Measurements from ENCODE around the gene VCPKMT.

The VCPKMT gene

DNA sequence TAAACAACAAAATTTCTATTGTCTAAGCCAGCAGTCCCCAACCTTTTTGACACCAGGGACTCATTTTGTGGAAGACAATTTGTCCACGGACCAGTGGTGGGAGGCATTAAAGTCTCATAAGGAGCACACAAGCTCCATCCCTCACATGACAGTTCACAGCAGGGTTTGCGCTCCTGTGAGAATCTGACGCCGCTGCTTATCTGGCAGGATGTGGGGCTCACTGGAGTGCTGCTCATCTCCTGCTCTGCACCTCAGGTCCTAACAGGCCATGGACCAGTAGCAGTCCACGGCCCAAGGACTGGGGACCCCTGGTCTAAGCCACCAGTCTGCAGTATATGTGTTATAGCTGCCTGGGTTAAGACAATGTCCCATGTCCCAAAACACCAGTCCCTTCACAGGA lies 27.2 kb downstream of the VCPKMT start:
- Histone ChIP-seq H3K9me3 (ENCODE audit: low read depth, low read length) (no peaks in the 10 kb centered on the region), H3K9ac (ENCODE audit: insufficient read length) (no peak overlapping the region), H3K36me3 (ENCODE audit: insufficient read depth, low read length) (no peaks in the 10 kb centered on the region), H3K27ac (no peak overlapping the region), H3K4me3 (no peak overlapping the region)
- DNase-seq (ENCODE audit: low read depth, low spot score): no peak
- TF ChIP-seq POLR2AphosphoS5 (IDR thresholded peaks at IDR 0.05; ENCODE audit: borderline replicate concordance, low read depth, low read length): no peak
- no peak for TF ChIP-seq EZH2 (IDR thresholded peaks at IDR 0.05)
- no peak for TF ChIP-seq FOXP2 (optimal IDR thresholded peaks at IDR 0.05; ENCODE audit: control extremely low read depth, extremely low read length, insufficient read depth)

DNA sequence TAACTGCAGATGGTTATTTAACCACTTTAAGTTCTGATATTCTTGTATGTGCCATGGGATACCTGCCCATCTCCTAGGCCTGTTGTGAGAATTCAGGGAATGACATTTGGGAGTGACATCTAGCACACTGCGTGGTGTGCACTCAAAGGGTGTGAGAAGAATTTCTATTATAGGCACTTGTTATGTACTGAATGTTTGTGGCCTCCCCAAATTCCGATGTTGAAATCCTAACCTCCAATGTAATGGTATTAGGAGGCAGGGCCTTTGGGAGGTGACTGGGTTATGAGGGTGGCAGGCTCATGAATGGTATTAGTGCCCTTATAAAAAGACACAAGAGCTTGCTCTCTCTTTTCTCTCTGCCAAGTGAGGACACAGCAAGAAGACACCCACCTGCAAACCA lies 27.6 kb downstream of the VCPKMT start:
- Histone ChIP-seq H3K4me3 (no peak overlapping the region), H3K27ac (no peak overlapping the region), H3K9me3 (ENCODE audit: low read depth, low read length) (no peaks in the 10 kb centered on the region), H3K36me3 (ENCODE audit: insufficient read depth, low read length) (no peaks in the 10 kb centered on the region), H3K9ac (ENCODE audit: insufficient read length) (no peak overlapping the region)
- DNase-seq (ENCODE audit: low read depth, low spot score): no peak
- TF ChIP-seq FOXP2 (optimal IDR thresholded peaks at IDR 0.05; ENCODE audit: control extremely low read depth, extremely low read length, insufficient read depth) (no peak), POLR2AphosphoS5 (IDR thresholded peaks at IDR 0.05; ENCODE audit: borderline replicate concordance, low read depth, low read length) (no peak), EZH2 (IDR thresholded peaks at IDR 0.05) (no peak)

DNA sequence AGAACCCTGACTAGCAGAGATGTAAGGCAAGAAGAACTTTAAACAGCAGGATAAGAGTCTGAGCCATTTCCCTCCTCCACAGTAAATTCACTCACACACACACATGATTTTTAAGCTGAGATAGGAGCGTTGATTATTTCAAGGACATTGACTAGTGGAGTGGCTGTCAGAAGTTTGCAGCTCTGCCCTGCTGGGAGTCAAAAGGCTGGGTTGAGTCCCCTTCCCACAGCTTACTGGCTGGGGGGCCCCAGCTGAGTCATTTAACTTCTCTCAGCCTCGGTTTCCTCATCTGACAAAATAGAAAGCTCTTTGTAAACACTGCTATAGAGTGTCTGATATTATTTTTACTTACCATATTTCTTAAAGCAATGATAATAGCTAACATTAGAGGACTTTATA lies 28.3 kb downstream of the VCPKMT start:
- no peaks in the 10 kb centered on the region for H3K36me3 ChIP-seq (ENCODE audit: insufficient read depth, low read length)
- no peak overlapping the region for H3K27ac ChIP-seq
- H3K9me3 ChIP-seq (ENCODE audit: low read depth, low read length): no peaks in the 10 kb centered on the region
- no peak overlapping the region for H3K9ac ChIP-seq (ENCODE audit: insufficient read length)
- H3K4me3 ChIP-seq: no peak overlapping the region
- TF ChIP-seq FOXP2 (optimal IDR thresholded peaks at IDR 0.05; ENCODE audit: control extremely low read depth, extremely low read length, insufficient read depth) (no peak), POLR2AphosphoS5 (IDR thresholded peaks at IDR 0.05; ENCODE audit: borderline replicate concordance, low read depth, low read length) (no peak), EZH2 (IDR thresholded peaks at IDR 0.05) (no peak)
- no peak for DNase-seq (ENCODE audit: low read depth, low spot score)

DNA sequence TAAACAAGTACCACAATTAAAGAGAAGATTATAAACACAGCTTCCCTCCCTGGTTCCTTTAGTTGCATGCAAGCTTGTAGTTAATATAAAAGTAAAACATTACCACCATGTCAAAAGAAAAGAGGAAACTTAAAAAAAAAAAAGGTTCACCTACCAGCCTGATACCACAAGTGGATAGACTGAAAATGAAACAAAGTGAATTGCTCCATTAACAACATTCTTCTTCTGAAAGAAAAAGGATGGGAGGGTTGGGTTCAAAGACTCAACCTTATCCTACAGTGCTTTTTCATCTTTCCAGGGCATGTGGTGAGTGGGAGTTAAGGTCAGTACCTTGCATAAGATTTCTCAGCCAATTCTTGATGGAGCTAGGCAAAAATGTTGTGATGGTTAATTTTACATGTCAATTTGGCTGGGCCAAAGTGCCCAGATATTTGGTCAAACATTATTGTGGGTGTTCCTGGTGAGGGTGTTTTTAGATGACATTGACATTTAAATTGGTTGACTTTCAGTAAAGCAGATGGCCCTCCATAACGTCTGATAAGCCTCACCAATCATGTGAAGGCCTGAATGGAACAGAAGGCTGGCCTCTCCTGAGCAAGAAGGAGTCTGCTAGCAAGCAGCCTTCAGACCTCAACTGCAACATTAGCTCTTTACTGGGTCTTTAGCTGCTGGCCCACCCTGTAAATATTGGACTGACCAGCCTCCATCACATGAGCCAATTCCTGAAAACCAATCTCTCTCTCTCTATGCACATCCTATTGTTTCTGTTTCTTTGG lies 28.8 kb downstream of the VCPKMT start:
- DNase-seq (ENCODE audit: low read depth, low spot score): no peak
- Histone ChIP-seq H3K27ac (no peak overlapping the region), H3K9ac (ENCODE audit: insufficient read length) (no peak overlapping the region), H3K9me3 (ENCODE audit: low read depth, low read length) (no peaks in the 10 kb centered on the region), H3K36me3 (ENCODE audit: insufficient read depth, low read length) (no peaks in the 10 kb centered on the region), H3K4me3 (no peak overlapping the region)
- no peak for TF ChIP-seq EZH2 (IDR thresholded peaks at IDR 0.05)

DNA sequence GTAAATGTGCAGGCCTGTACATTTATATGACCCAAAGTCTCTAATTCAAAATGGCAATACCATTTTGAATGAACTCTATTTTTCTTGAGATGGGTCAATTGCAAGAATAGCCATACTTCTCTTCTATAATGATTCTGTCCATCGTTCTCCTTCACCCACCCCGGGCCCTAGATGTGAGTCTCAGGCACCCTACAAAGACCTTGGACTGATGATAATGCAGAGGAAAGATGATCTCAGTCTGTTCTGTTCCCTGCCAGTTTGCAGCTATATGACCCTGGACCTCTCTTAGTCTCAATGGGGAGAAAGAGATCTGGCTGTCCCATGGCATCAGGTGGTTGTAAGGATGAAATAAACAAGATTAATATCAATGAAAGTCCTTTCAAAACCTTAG lies 30.1 kb downstream of the VCPKMT start:
- H3K9ac ChIP-seq (ENCODE audit: insufficient read length): no peak overlapping the region
- H3K9me3 ChIP-seq (ENCODE audit: low read depth, low read length): no peaks in the 10 kb centered on the region
- H3K36me3 ChIP-seq (ENCODE audit: insufficient read depth, low read length): no peaks in the 10 kb centered on the region
- TF ChIP-seq EZH2 (IDR thresholded peaks at IDR 0.05) (no peak), POLR2AphosphoS5 (IDR thresholded peaks at IDR 0.05; ENCODE audit: borderline replicate concordance, low read depth, low read length) (no peak), FOXP2 (optimal IDR thresholded peaks at IDR 0.05; ENCODE audit: control extremely low read depth, extremely low read length, insufficient read depth) (no peak)
- DNase-seq (ENCODE audit: low read depth, low spot score): no peak
- no peak overlapping the region for H3K4me3 ChIP-seq
- H3K27ac ChIP-seq: no peak overlapping the region

DNA sequence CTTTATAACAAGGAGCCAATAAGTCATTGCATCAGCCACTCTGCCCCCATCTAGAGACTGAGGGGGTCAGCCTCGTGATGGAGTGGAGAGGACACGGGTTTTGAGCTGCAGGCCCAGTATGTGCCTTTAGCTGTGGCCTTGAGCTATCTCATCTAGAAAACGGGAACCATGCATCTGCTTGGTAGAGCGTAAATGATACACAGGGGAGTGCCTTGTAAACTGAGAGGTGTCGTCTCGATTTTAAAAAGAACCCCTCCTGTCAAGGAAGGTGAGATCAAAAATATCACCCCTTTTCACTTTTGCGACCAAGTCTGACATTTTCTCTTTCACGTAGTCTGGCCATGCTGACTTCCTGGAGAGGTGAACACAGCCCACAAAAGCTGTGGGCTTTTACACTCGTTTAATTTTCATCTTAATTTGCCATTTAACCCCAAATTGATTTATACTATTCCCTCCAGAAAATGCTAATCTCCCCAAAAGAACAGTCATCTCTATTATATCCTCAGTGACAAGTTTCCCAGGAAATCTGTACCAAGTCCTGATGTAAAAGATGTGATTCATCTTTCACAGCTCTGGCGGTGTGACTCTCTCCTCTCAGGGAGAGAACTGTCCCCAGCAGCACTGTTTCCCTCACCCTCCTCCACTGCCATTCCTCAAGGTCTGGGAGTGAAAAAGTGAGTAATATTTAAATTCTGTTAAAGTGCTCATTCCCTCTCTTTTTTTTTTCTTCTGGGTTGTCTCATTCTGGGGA lies 30.6 kb downstream of the VCPKMT start:
- H3K27ac ChIP-seq: no peak overlapping the region

DNA sequence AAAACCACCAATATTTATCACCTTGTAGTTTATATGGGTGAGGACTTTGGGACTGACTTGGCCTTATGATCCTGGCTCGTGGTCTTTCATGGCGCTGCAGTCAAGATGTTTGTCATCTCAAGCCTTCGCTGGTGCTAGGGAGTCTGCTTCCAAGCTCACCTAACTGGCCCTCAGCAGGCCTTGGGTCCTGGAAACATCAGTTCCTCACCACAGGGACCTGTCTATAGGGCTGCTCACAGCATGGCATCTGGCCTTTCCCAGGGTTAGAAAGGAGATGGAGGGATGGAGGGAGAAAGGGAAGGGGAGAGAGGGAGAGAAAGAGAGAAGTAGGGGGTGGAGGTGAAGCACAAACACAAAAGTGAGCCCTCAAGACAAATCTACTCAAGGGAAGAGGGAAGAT lies 31.7 kb downstream of the VCPKMT start:
- no peaks in the 10 kb centered on the region for H3K9me3 ChIP-seq (ENCODE audit: low read depth, low read length)
- no peaks in the 10 kb centered on the region for H3K36me3 ChIP-seq (ENCODE audit: insufficient read depth, low read length)
- TF ChIP-seq FOXP2 (optimal IDR thresholded peaks at IDR 0.05; ENCODE audit: control extremely low read depth, extremely low read length, insufficient read depth): no peak
- TF ChIP-seq EZH2 (IDR thresholded peaks at IDR 0.05): no peak
- TF ChIP-seq POLR2AphosphoS5 (IDR thresholded peaks at IDR 0.05; ENCODE audit: borderline replicate concordance, low read depth, low read length): no peak
- no peak overlapping the region for H3K4me3 ChIP-seq
- H3K27ac ChIP-seq: no peak overlapping the region
- DNase-seq (ENCODE audit: low read depth, low spot score): no peak
- no peak overlapping the region for H3K9ac ChIP-seq (ENCODE audit: insufficient read length)

More for the DNA sequence above, 30.6 kb downstream of the VCPKMT start:
- no peak overlapping the region for H3K4me3 ChIP-seq
- no peaks in the 10 kb centered on the region for H3K9me3 ChIP-seq (ENCODE audit: low read depth, low read length)
- DNase-seq (ENCODE audit: low read depth, low spot score): no peak
- no peak for TF ChIP-seq POLR2AphosphoS5 (IDR thresholded peaks at IDR 0.05; ENCODE audit: borderline replicate concordance, low read depth, low read length)
- TF ChIP-seq FOXP2 (optimal IDR thresholded peaks at IDR 0.05; ENCODE audit: control extremely low read depth, extremely low read length, insufficient read depth): no peak
- TF ChIP-seq EZH2 (IDR thresholded peaks at IDR 0.05): no peak
- H3K9ac ChIP-seq (ENCODE audit: insufficient read length): no peak overlapping the region
- no peaks in the 10 kb centered on the region for H3K36me3 ChIP-seq (ENCODE audit: insufficient read depth, low read length)

DNA sequence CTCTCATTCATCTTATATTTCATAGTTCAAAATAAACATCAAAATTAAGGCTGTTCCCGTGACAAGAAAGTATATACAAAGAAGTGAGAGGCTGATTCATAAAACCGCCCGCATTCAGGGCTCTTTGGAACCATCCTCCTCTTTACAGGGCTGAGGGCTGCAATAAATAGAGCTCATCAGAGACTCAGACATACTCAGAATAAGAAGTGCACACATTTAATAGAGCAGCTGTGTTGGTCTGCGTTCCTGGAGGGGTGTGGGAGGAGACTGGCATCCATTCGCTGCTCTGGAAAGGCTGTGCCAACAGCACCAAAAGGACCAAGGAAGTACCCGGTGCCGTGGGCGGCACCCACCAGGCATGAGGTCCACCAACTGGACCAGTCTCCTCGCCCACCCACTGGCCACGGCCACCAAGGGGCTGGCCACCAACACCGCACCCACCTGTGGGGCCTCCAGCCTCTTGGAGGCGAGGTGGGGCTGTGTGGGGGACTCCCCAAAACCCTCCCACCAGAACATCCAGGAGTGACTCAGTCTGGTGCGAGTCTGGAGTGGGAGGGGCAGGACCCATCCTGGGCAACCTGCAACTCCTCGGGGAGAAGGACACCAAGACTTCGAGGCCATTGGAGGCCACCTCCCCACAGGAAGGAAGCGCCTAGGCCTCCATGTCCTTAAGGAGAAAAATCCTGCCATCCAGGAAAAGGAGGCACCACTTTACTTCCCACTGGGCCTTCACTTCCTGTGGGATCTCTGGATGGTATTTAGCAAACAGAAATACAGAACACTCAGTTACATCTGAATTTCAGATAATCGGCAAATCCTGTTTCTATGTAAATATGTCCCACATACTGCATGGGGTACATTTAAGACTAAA lies 32.7 kb downstream of the VCPKMT start:
- Histone ChIP-seq H3K27ac (peak overlapping the region; percentile 96), H3K9ac (ENCODE audit: insufficient read length) (no peak overlapping the region), H3K9me3 (ENCODE audit: low read depth, low read length) (no peaks in the 10 kb centered on the region), H3K4me3 (no peak overlapping the region), H3K36me3 (ENCODE audit: insufficient read depth, low read length) (no peaks in the 10 kb centered on the region)
- TF ChIP-seq EZH2 (IDR thresholded peaks at IDR 0.05) (no peak), POLR2AphosphoS5 (IDR thresholded peaks at IDR 0.05; ENCODE audit: borderline replicate concordance, low read depth, low read length) (no peak), FOXP2 (optimal IDR thresholded peaks at IDR 0.05; ENCODE audit: control extremely low read depth, extremely low read length, insufficient read depth) (no peak)
- no peak for DNase-seq (ENCODE audit: low read depth, low spot score)
